Measurements from ENCODE around the gene SHH.

DNA sequence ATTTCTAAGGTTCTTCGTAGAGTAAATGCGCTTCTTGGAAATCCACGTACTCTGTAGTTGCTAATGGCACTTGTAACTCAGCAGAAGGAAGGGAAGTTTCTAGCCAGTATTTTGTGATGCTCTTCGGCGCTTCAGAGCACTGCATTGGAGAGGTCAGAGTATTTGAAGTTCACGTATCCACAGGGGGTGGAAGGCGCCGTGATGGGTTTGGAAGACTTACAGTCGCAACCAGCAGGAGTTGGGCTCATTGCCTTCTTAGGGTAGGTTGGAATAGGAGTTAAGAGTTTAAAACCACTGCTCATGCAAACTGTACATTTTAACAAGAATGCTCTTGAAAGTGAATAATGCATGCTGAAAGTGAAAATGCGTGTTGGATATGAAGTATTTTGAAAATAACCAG, 49.1 kb downstream of the SHH start:
- TF ChIP-seq, protein P1, sequence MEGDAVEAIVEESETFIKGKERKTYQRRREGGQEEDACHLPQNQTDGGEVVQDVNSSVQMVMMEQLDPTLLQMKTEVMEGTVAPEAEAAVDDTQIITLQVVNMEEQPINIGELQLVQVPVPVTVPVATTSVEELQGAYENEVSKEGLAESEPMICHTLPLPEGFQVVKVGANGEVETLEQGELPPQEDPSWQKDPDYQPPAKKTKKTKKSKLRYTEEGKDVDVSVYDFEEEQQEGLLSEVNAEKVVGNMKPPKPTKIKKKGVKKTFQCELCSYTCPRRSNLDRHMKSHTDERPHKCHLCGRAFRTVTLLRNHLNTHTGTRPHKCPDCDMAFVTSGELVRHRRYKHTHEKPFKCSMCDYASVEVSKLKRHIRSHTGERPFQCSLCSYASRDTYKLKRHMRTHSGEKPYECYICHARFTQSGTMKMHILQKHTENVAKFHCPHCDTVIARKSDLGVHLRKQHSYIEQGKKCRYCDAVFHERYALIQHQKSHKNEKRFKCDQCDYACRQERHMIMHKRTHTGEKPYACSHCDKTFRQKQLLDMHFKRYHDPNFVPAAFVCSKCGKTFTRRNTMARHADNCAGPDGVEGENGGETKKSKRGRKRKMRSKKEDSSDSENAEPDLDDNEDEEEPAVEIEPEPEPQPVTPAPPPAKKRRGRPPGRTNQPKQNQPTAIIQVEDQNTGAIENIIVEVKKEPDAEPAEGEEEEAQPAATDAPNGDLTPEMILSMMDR (conservative IDR thresholded peaks at IDR 0.05; ENCODE audit: low read depth, low read length), result no peak
- TF ChIP-seq EZH2 (IDR thresholded peaks at IDR 0.05; ENCODE audit: borderline replicate concordance, low read depth, low read length, poor library complexity, severe bottlenecking), result no peak
